ENCODE measurements around the gene ZNF710.

DNA sequence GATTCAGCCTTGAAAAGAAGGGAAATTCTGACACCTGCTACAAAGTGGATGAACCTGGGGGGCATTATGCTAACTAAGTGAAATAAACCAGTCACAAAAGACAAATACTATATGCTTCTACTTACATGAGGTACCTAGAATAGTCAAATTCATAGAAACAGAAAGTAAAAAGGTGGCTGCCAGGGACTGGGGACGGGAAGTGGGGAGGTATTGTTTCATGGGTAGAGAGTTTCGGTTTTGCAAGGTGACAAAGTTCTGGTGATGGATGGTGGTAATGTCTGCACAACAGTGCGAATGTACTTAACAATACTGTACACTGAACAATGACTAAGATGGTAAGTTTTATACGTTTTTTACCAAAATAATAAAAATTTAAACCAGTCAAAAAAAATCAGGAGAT is 96.4 kb downstream of the ZNF710 start:
- TF ChIP-seq POLR2AphosphoS5 (IDR thresholded peaks at IDR 0.05; ENCODE audit: low read depth) (no peak), EZH2 (IDR thresholded peaks at IDR 0.05; ENCODE audit: low read depth, unreplicated experiment) (no peak), REST (IDR thresholded peaks at IDR 0.05; ENCODE audit: unreplicated experiment) (no peak), EZH2phosphoT487 (IDR thresholded peaks at IDR 0.05; ENCODE audit: unreplicated experiment) (no peak), JUNB (IDR thresholded peaks at IDR 0.05; ENCODE audit: unreplicated experiment) (no peak), ZNF331 (CRISPR knock-in tag; IDR thresholded peaks at IDR 0.05; ENCODE audit: low read depth) (no peak), ZNF114 (CRISPR knock-in tag; IDR thresholded peaks at IDR 0.05) (no peak), ZNF462 (CRISPR knock-in tag; IDR thresholded peaks at IDR 0.05) (no peak), ETS1 (IDR thresholded peaks at IDR 0.05) (no peak), CREB1 (CRISPR knock-in tag; IDR thresholded peaks at IDR 0.05; ENCODE audit: low read depth) (no peak), NANOG (IDR thresholded peaks at IDR 0.05; ENCODE audit: borderline replicate concordance) (no peak)
- TF ChIP-seq, protein P1, sequence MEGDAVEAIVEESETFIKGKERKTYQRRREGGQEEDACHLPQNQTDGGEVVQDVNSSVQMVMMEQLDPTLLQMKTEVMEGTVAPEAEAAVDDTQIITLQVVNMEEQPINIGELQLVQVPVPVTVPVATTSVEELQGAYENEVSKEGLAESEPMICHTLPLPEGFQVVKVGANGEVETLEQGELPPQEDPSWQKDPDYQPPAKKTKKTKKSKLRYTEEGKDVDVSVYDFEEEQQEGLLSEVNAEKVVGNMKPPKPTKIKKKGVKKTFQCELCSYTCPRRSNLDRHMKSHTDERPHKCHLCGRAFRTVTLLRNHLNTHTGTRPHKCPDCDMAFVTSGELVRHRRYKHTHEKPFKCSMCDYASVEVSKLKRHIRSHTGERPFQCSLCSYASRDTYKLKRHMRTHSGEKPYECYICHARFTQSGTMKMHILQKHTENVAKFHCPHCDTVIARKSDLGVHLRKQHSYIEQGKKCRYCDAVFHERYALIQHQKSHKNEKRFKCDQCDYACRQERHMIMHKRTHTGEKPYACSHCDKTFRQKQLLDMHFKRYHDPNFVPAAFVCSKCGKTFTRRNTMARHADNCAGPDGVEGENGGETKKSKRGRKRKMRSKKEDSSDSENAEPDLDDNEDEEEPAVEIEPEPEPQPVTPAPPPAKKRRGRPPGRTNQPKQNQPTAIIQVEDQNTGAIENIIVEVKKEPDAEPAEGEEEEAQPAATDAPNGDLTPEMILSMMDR (conservative IDR thresholded peaks at IDR 0.05; ENCODE audit: low read depth in 2 of 2): no peak
